BE2C (cell line): ENCODE measurements around the gene NANOS2.

Experiments used
- DNase-seq: peaks from one replicate; pipeline ENCODE4 v3.0.0-alpha.2; 2020
- H3K27me3 ChIP-seq: fragments of 250-450 bp; sonication (Bioruptor Pico); 2 replicates; pipeline ENCODE4 v1.5.1; 2020; ENCODE audit warnings: mild to moderate bottlenecking
- H3K36me3 ChIP-seq: fragments of 250-450 bp; sonication (Bioruptor Pico); 2 replicates; pipeline ENCODE4 v1.5.1; 2020; ENCODE audit warnings: mild to moderate bottlenecking
- H3K4me1 ChIP-seq: fragments of 250-450 bp; sonication (Bioruptor Pico); 2 replicates; pipeline ENCODE4 v1.5.1; 2020
- H3K4me3 ChIP-seq: 2 replicates; pipeline ENCODE4 v1.5.1; 2011; ENCODE audit warnings: low read depth, low read length
- H3K9me3 ChIP-seq: fragments of 250-450 bp; sonication (Bioruptor Pico); 2 replicates; pipeline ENCODE4 v1.5.1; 2020
- CTCF ChIP-seq: IDR thresholded peaks from 2 replicates; pipeline ENCODE4 v1.5.1; 2012; ENCODE audit warnings: mild to moderate bottlenecking, low read depth, low read length

The NANOS2 gene

GRCh38 chr19:45882652-45883585, 31.7 kb downstream of the NANOS2 start:
- Histone ChIP-seq H3K4me3 (no peak overlapping the region), H3K4me1 (no peaks in the 10 kb centered on the region), H3K36me3 (peaks cover 8% of the 10 kb centered on the region)

GRCh38 chr19:45881909-45882528, 32.6 kb downstream of the NANOS2 start:
- Histone ChIP-seq H3K9me3 (no peaks in the 10 kb centered on the region), H3K4me3 (no peak overlapping the region), H3K4me1 (no peaks in the 10 kb centered on the region), H3K27me3 (no peaks in the 10 kb centered on the region), H3K36me3 (peaks cover 8% of the 10 kb centered on the region)
- DNase-seq, result no peak
- no peak for TF ChIP-seq CTCF

More at GRCh38 chr19:45882652-45883585, 31.7 kb downstream of the NANOS2 start:
- peak; percentile 76 for TF ChIP-seq CTCF
- no peaks in the 10 kb centered on the region for H3K9me3 ChIP-seq
- no peaks in the 10 kb centered on the region for H3K27me3 ChIP-seq
- peak; percentile 75 for DNase-seq

- TF ChIP-seq CTCF, result no peak
- Histone ChIP-seq H3K27me3 (no peaks in the 10 kb centered on the region), H3K9me3 (no peaks in the 10 kb centered on the region), H3K36me3 (peaks cover 8% of the 10 kb centered on the region), H3K4me3 (no peak overlapping the region), H3K4me1 (no peaks in the 10 kb centered on the region)
- no peak for DNase-seq
Observed at GRCh38 chr19:45881082-45881908, 33.3 kb downstream of the NANOS2 start.

GRCh38 chr19:45879971-45880370, 34.6 kb downstream of the NANOS2 start:
- TF ChIP-seq CTCF, result no peak
- no peak for DNase-seq
- Histone ChIP-seq H3K36me3 (peaks cover 8% of the 10 kb centered on the region), H3K4me3 (no peak overlapping the region), H3K4me1 (no peaks in the 10 kb centered on the region), H3K27me3 (no peaks in the 10 kb centered on the region), H3K9me3 (no peaks in the 10 kb centered on the region)

DNA sequence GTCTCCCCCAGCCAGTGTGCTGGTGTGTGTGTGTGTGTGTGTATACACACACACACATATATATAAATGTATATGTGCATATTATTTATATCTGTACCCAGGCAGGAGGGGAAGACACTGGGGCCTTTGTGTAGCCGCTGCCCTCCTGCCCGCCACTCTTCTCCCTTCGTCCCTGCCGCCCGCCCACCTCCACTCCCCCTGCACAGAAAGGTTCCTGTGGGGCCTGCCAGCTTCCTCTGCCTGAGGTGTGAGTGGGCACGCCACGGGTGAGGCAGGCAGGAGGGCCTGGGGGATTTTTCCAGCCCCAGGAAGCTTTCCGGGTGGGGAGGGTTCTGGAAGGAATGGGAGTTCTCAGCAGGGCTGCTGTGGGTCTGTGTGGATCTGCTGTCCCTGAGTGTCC, 35.5 kb downstream of the NANOS2 start:
- Histone ChIP-seq H3K9me3 (no peaks in the 10 kb centered on the region), H3K4me3 (no peak overlapping the region), H3K4me1 (no peaks in the 10 kb centered on the region), H3K27me3 (no peaks in the 10 kb centered on the region), H3K36me3 (peaks cover 4% of the 10 kb centered on the region)
- no peak for DNase-seq
- TF ChIP-seq CTCF, result no peak
